Glomerular endothelial cell (primary cell): ENCODE results near the gene LHX6. TPM values are rescaled to one million over a fixed set of nuclear protein-coding genes. Genes with fewer than 3 reads are reported as not detected.

Experiments
- DNase-seq: peaks from one replicate; pipeline ENCODE4 v3.0.0-alpha.2; 2011; ENCODE audit warnings: low read depth, low spot score; ENCODE audit errors: extremely low read depth
- total RNA-seq: library from RNA; depleted of rRNA; stranded (reverse); fragments of >200 nt; gene quantifications from 2 replicates; pipeline ENCODE4 v1.2.3, GENCODE V29; 2015

The LHX6 gene
- total RNA-seq, 1 donor from 2014 or later, result 32.0 TPM

DNA sequence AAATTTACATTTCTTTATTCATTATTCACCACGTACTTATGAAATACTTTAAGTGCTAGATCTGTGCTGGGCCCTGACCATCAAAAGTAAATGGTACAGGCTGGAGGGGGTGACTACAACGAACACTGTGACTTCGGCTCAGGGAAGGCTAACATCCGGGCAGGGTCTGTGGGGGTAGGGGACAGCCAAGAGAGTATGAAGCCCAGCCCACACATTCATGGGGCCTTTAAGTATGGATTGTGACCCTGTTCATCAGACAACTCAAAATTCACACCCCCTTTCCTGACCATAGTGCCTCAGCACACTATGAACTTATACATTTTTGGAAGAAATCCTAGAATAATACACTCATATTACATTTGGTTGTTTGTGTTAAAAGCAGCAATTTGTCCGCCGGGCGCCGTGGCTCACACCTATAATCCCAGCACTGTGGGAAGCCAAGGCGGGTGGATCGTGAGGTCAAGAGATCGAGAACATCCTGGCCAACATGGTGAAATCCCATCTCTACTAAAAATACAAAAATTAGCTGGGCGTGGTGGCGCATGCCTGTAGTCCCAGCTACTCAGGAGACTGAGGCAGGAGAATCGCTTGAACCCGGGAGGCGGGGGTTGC, 35.7 kb downstream of the LHX6 start:
- no peak for DNase-seq

GRCh38 chr9:122192261-122192875, 36.4 kb downstream of the LHX6 start:
- no peak for DNase-seq

DNA sequence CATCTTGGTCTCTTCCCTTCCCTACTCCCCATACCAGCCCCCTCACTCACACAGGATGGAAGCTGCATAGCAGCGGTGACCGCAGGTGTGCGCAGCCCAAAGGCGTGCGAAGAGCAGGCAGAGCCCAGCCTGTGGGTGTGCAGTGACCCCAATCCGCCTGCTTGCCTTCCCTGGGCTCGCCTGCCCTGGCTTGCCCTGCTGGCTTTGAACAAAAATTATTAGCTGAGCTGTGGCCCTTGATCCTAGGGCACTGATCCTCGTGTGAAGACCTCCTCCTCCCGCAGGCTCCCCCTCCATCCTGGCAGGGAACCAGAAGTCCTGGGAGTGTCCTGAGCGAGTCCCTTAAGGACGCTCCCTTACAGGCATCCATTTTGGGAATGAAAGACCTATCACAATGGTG, 37.2 kb downstream of the LHX6 start:
- no peak for DNase-seq

DNA sequence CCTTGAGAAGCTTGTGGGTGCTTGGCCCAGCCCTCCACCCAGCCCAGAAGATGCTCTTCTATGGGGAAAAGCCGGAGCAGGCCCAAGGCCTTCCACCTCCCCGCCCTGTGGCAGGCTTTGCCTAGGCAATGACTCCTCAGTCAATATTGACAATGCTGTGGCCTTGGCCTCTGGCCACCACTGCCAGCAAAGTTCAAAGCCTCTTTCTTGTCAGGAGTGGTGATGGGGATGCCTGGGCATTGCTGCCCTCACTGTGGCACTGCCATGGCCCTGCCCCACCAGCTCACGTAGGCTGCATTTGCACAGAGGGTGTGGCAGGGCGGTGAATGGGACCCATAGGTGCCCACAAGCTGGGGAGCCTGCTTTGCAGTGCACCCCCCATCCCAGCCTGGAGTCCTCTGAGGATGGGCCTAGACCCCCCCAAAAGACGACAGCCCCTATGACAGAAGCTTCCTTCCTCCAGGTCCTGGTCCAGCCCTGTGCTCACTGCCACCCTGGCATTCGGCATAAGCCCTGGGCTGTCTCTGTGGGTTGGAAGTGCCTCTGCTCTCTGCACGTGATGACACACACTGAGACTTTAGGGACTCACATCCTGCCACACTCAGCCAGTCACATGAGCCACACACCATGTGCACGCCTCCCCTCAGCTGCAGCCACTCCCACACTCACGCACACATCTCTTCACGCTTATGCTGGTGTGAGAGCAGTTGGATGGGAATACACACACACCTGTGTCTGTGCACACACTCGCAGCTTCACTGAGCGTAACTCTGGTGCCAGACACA, 38.0 kb downstream of the LHX6 start:
- no peak for DNase-seq

GRCh38 chr9:122188369-122188768, 40.4 kb downstream of the LHX6 start:
- DNase-seq, result no peak

DNA sequence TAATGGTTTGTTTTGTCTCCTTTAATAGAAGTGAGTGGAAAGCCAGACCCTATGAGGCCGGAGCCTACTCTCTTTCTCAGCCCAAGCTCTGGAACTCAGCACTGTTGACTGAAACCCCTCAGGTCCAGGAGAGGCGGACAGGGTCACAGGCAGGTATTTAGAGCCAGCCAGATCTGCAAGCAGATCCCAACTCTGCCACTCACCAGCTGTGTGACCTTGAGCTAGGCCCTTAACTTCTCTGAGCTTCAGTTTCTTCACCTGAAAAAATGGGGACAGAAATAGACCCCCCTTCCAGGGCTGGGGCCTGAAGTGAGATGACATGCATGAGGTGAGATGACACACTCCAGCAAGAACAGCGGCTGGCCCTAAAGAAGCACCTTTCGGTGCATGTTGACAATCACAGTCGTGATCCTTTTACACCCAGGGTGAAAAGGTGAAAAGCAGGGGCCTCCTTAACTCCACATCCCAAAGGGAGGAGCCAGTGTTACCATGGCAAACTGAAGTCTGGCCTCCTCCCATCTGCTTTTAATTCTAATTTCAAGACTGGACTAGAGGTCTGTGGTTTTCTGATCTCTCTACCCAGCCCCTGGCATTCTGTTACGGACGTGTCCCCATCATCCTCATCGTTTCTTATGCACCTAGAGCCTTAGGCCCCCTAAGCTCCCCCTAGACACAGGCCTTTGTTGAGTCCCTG, 41.8 kb downstream of the LHX6 start:
- no peak for DNase-seq

- no peak for DNase-seq
These were observed 42.5 kb downstream of the LHX6 start for GRCh38 chr9:122186301-122186700.

GRCh38 chr9:122184551-122184950, 44.2 kb downstream of the LHX6 start:
- no peak for DNase-seq

GRCh38 chr9:122183501-122183900, 45.3 kb downstream of the LHX6 start:
- no peak for DNase-seq

- no peak for DNase-seq
These were observed 48.1 kb downstream of the LHX6 start for GRCh38 chr9:122180633-122181032.

GRCh38 chr9:122179690-122180074, 49.1 kb downstream of the LHX6 start:
- DNase-seq, result no peak

DNA sequence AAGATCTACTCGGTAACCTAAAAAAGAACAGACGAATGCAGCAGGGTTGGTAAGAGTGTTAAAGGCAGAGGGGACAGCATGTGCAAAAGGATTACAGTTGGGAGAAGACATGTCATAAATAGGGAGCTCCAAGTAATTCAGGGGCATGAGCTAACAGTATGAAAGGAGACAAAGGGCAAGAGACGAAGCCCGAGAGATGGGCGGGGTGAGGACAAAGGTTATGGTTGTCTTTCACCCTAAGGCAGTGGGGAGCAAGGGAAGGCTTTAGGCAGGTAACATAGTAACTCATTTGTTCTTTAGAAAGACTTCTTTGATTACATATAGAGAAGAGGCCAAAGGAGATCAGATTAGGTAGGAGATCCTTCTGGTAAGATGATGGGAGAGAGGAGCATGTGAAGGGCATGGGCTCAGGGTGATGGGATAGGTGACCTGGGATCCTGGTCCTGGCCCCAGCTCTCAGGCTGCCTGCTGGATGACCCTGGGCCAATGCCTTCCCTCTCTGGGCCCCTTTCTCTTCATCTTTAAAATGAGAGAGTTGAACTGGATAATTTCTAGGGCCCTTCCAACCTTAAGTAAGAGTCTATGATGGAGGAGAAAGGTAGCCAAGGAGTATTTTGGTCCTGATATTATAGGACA, 49.6 kb downstream of the LHX6 start:
- no peak for DNase-seq

- DNase-seq, result no peak
These were observed 51.8 kb downstream of the LHX6 start for GRCh38 chr9:122176916-122177315.

DNA sequence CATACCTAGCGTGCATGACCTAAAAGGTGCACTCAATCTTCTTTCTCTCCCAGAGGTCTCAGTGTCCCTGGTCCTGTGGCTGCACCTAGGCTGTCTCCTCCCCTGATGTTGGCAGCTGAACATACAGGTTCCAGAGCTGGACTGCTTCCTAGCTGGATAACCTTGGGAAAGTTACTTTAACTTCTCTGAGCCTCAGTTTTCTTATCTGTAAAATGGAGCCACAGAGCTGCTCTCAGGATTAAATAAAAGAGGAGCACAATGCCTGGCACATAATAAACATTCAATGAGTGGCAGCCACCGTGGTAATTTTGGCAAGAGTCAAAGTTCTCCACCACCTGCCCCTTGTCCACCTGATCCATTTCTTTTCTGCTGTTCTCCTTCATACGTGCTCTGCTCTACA, 55.1 kb downstream of the LHX6 start:
- DNase-seq, result no peak

DNA sequence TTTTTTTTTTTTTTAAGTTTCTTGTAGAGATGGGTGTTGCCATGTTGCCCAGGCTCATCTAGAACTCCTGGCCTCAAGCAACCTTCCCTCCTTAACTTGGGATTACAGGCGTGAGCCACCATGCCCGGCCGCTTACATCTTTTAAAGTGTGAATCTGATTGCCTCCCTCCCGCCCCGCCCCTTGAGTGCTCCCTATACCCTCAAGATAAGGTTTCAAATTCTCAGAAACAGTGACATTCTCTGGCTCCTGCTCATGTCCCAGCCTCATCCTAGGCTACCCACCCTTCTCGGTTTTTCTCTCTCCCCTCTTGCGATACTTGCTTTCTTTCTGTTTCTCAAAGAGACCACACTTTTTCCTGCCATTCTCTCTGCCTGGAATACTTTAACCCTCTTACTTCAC, 56.6 kb downstream of the LHX6 start:
- no peak for DNase-seq

- DNase-seq, result peak; percentile 68
These were observed 60.4 kb downstream of the LHX6 start for GRCh38 chr9:122168356-122168755.

GRCh38 chr9:122164286-122164685, 64.5 kb downstream of the LHX6 start:
- no peak for DNase-seq

DNA sequence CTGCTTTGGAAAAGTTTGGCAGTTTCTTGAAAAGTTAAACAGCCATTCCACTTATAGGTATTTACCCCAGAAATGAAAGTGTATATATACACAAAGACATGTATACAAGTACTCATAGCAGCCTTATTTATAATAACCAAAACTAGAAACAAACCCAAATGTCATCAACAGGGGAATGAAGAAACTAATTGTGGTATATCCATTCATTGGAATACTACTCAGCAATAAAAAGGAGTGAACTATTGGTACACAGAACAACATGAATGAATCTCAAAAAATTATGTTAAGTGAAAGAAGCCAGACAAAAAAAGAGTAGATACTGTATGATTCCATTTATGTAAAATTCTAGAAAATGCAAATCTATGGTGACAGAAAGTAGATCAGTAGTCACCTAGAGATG, 66.3 kb downstream of the LHX6 start:
- DNase-seq, result no peak

DNA sequence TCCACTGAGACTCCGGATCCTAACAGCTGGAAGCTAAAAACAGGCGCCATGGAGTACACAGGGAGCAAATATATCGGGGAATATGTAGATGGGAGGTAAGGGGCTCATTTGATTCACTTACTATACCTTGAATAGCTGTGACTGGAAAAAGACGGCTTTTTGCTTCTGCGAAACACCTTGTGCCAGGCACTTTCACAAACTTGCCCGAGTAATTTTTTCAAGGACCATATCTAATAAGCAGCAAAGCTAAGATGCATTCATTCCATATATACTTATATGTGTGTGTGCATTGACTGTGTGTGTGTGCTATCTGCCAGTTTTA, 68.9 kb downstream of the LHX6 start:
- no peak for DNase-seq

DNA sequence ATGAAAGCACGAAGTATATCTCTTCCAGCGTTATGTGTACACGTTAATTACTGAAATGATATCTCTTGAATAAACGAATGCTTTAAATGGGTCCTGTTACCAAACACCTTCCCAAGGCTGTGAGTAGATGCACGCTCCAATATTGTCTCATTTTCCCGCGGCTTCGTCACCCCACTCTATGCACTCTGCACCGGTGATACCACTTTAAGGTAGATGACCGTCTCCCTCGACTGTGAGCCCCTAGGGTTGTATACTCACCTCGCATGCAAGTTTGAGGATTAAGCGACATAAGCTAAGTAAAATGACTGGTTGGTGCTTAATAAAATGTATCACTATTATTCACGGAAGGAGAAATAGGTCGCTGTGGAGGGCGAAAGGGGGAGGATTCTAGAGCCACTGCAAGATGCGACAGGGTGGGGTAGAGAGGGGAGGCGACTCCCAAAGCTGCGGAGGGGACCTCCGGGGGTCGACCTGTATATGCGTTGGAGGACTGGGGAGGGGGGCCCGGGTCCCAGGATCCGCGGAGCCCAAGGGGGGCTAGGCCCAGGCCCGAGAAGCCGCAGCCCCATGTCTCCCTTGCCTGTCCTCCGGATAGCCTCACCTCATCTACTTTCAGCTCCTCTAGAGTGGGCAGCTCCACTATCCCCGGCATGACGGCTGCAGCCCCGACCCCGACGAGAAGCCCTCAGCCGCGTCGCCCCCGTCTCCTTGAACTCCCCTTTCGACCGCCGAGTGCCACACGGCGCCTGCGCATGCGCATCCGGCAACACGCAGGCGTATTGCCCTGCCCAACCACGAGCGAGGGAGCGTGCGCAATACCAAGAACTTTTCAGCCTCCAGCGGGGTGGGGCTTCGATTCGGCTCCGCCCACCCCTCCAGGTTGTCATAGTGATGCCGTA, 69.5 kb downstream of the LHX6 start, which contains the start of the genes MORN5 and NDUFA8:
Gene MORN5 (plus strand): TSS at position 883 of the 899 bp plus-strand sequence. CDS start 65 bp downstream, outside the sequence.
Gene NDUFA8 (minus strand): TSS at position 754 of the 899 bp plus-strand sequence. CDS start 102 bp downstream, at position 652.
- DNase-seq, result peak; percentile 78
